GM08714 (cell line): ENCODE measurements around the gene ELMO1.

ENCODE experiments used
- H3K4me3 ChIP-seq: fragments of 200-500 bp; sonication (Bioruptor generic); 2 replicates; pipeline ENCODE4 v1.5.1; 2014; ENCODE audit warnings: mild to moderate bottlenecking, low read length, inconsistent platforms
- ZNF274 ChIP-seq: IDR thresholded peaks from 2 replicates; pipeline ENCODE4 v1.6.1; 2012; ENCODE audit warnings: mild to moderate bottlenecking, low read depth, low read length

The ELMO1 gene

DNA sequence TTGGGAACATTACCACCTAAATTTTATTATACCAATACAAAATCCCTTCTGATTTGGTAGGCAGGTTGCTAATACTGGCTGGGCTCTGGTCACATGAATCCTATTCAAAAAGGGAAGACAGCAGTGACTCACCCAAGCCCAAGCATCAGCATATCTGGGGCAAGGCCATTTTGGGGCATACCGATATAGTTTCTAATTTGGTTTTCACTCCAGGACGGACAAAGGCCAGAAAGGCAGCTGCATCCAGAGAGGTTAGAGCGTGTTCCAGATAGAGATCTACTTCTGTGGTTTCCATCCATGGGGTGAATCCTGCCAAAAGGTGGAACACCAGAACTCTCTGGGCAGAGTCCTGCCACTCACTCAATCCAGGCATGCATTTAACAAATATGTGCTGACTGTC, 335.8 kb downstream of the ELMO1 start:
- TF ChIP-seq ZNF274: no peak
- H3K4me3 ChIP-seq: no peak overlapping the region

DNA sequence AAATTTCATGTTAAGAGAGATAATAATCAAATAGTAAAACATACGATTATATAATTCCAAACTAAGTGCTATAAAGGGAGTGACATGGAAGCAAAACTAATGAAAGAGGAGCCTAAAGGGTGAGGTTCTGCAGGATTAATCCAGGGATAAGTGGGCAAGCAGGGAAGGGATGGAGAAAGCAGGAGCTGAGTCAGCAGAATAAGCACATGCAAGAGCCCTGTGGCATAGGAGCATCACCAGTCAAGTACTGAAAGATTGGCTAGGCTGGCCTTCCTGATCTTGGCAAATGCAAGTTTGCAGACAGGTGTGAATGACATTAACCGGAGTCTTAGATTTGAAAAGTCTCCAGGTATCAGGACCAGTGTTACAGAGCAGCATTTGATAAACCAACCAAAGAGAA, 336.4 kb downstream of the ELMO1 start:
- H3K4me3 ChIP-seq: no peak overlapping the region
- TF ChIP-seq ZNF274: no peak

DNA sequence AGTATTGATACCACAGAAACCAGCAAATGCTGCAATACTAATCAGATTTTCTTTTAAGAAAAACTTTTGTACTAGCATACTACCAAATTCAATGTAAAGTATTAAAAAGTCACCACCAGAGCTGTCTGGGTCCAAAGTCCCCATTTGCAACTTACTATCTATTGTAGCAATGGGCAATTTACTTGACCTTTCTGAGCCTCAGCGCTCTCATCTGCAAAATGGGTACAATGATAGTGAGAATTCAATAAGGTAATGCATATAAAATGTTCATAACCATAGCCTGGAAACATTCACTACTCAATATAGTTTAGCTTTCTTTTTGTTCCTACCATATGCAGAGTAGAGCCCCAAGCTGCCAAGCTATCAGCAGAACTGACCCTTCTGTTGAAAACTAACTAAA, 337.2 kb downstream of the ELMO1 start:
- H3K4me3 ChIP-seq: no peak overlapping the region
- no peak for TF ChIP-seq ZNF274

DNA sequence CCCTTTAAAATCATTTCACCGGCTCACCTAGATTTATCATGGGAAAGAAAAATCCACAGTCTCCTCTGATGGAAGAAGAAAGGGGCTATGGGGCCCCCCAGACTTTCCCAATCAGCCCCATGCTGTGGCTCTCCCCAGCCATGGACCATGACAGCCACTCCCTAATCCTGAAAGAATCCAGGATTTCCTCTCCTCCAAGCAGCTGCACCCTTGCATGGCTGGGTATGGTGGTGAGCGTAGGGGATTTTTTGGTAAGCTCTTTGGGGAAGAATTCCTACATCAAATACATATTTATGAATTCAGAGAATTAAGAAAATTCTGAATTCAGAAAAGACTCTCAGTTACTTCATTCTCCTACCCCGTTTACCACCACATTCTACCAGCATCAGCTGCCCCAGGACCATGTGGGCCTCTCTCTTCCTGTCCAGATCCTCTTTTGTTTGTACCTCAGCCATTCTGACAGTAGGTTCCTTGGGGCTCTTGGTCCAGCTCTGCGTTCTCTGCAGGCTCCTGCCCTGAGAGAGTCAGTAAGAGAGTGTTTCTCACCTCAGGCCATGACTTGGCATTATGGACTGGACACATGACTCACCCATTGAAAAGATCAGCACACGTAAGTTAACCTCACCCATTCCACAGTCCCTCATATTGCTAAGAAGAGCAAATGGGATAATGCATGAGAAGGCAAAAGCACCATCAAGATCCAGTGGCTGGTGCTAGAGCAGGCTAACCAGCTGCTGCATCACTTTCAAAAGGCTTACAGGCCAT, 337.8 kb downstream of the ELMO1 start:
- no peak overlapping the region for H3K4me3 ChIP-seq
- TF ChIP-seq ZNF274: no peak

DNA sequence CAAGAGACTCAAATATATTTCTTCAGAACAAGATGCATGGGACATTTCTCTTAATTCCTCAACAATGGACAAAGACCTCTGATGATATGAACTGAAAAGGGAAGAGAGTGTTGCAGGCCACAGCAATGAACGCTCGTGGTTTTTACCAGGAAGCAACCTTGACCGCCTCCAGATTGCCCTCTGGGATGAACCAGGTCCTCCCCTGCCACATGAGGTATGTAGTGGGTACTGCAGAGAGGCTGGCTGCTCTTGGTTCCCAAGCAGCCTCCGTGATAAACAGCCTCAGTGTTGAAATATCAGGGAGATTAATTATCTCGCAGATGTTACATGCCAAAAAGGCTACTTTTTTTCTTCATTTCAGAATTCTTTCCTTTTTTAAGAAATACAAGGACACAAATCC, 338.8 kb downstream of the ELMO1 start:
- H3K4me3 ChIP-seq: no peak overlapping the region
- no peak for TF ChIP-seq ZNF274

DNA sequence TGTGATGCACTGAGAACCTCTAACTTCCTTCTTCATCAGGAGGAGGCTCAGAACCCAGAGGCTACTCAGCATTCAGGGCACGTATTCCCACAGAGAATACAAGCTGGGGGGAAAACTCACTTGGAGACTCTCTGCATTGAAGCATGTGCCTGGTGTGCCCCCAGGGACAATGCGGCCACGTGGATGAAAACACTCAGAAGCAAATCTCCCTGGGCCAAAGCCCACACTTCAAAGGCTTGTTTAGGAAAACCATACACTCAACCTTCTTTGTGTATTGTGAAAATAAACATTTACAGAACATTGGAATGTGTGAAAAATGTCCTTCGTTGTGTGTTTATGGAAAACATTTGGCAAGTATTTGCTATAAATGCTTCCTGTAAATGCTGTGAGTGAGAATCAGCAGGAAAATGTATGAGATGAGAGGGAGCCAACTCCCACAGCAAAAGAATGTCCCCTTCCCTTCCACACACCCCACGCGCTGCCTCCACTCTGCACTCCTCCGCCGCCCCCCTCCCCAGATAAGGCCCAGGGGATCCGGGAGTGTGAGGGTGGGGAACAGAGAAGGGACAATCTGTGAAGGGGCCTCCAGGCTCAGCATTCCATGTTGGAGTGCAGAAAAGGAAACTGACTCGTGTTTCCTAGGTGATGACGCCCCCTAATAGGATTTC, 339.5 kb downstream of the ELMO1 start:
- H3K4me3 ChIP-seq: no peak overlapping the region
- TF ChIP-seq ZNF274: no peak

DNA sequence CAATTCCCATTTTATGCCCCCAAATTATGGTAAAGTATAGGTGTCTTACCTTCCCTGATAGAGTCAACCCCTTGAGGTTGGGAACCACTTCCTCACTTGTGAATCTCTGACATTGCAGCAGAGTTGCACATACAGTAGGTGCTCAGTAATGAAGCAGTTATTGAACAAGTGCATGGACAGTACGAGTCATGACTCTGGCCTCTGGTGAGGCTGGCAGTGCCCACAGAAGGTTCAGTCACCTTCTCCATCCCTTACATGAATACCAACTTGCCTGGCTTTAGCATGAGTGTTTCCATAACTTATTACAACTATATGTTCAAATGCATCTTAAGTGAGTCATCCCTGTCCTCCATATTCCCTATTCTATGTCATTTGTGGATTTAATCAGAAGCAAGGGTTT, 340.0 kb downstream of the ELMO1 start:
- no peak overlapping the region for H3K4me3 ChIP-seq
- no peak for TF ChIP-seq ZNF274

DNA sequence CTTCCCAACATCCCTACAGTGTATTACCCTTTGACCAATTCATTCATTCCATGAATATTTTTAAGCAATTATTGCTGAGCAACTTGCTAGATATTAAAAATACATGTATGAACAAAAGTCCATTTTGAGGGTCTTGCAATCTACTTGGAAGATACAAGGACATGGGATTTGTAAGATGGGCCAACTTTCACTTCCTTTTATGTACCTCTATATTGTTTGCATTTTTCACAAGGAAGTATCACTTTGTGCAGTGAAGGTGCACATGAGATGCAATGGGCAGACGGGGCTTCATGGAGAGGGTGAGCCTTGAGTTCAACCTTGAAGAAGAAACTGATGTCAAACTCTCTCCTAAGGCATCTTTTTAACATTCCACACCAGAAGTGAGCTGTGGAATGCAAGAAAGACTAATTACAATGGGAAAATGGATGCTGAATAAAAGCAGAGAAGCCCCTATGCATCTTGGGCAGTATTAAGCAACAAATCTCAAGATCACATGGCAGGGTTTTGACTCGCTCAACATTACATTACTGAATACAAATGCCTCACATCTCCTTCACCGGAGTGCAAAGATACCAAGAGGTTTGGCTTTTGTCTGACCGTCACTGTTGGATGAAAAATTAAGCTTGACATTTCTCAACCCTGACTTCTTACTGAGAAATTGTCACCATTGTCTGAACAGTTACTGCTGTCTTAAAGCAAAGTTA, 341.5 kb downstream of the ELMO1 start:
- TF ChIP-seq ZNF274: no peak
- H3K4me3 ChIP-seq: no peak overlapping the region

DNA sequence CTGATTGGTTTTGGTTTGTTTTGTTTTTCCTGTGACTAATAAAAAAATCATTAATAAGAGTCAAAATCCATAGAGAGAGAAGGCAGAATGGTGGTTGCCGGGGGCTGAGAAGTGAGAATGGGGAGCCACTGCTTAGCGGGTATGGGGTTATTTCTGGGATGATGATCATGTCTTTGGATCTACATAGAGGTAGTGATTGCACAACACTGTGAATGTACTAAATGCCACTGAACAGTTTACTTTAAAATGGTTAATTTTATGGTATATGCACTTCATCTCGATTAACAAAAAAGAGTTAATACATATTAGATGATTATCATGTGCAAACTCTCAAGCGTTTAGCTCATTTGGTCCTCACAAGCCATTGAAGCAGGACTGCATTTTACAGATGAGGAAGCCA, 342.9 kb downstream of the ELMO1 start:
- no peak overlapping the region for H3K4me3 ChIP-seq
- TF ChIP-seq ZNF274: no peak

DNA sequence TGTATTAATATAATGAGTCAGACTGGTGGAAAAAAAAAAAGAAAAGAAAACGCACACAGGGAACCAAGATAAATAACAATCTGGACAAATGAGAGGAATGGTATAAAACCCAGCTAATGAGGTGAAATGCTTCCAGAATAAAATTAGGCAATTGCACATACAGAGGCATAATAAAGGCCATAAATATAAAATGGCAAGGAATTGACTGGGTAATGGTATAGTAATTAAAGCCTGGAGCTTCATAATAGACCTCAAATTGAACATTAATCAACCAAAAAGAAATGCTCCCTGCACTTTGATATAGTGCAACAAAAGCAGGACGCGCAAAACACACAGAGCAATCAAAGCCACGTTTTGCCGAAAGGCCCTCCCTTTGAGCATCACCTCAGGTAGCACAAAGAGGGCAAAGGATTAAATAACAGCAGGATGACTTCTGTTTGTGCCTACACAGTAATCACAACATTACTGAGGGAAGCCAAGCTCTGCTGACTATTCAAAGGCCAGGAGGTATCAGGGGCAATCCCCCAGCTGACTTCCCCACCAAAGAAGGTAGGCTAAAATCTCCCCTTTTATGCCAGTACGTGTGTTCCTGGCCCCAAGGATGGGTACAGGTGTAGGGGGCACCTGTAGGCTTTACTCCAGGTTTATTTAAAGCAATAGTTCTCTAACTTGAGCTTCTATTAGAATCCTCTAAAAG, 343.7 kb downstream of the ELMO1 start:
- no peak overlapping the region for H3K4me3 ChIP-seq
- no peak for TF ChIP-seq ZNF274

DNA sequence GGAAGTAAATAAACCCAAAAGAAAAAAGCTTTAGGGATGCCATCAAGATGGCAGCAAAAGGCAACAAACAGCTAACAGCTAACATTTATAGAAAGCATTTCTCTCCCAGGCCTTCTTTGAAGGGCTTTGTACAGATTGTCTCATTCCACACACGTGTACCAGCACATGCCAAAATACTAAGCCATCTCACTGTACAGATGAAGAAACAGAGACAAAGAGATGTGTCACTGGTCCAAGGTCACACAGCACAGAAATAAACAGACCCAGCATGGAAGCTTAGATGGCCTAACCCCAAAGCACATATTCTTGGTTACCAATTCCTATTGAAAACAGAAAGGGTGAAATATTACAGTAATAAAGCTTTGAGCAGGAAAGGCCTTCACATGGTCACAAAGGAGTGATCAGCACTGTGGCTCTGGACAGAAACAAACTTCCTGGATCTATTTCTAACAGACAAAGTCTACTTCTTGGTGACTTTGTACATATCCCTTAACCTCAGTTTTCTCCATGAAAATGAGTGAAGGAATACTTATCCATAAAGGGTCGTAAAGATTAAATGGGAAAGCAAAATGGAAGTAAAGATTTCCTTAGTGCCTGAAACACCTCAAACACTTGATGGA, 346.0 kb downstream of the ELMO1 start:
- TF ChIP-seq ZNF274: no peak
- no peak overlapping the region for H3K4me3 ChIP-seq

DNA sequence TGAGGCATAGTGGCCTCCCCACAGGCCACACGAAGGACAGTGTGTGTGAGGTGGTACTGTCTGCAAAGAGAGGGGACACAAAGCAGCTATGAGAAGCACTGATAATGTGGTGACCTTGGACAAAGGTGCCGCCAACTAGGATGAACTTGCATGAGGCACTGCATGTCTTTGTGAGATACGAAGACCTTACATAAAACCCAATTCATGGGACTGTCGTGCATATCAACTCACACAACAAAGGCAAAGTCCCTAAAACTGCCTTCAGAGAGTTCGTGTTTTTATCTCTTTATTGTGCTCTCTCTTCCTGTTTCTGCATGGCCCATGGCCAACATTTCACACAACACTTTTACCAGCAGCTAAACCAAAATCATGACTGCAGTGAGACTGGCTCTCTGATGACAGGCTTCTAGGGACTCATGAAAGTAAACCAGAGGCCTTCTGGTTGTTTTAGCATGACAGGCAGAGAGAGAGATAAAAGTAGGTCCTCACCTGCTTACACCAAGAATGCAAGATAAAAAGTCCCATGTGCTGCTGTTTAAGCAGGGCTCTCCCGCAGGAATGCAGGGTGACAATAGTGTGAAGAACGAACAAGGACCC, 347.8 kb downstream of the ELMO1 start:
- H3K4me3 ChIP-seq: no peak overlapping the region
- TF ChIP-seq ZNF274: no peak

DNA sequence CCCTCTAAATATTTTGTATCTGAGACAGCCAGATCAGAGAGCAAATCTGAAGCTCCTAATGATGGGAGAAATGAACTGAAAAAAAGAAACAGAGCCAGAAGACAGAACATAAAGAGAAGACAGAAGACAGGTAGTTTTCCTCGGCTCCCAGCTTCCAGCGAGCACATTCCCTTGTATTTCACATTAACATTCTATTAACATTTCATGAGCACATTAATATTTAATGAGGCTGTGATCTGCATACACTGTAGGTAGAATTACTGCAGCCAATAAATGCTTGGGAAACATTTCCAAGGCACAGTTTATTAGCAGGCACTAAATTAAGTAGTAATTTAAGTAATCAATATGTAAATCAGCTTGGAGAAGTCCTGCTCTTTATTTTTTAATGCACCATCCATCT, 349.9 kb downstream of the ELMO1 start:
- H3K4me3 ChIP-seq: no peak overlapping the region
- no peak for TF ChIP-seq ZNF274

DNA sequence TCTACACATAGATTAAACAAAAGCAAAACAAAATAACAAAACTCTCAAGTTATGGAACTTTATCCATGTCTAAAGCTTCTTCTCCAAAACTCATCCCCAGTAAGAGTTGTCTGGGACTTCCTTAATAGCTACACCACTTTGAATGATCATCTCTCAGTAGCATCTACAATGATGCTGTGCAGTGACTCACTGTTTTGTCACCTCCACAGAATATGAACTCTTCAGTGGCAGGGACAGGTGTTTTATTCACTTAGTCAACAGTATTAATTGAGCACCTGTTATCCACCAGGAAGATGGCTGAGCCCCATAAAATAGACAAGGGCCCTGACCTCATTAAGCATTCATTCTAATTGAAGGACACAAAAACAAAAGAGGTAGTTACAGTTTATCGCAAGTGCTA, 350.7 kb downstream of the ELMO1 start:
- H3K4me3 ChIP-seq: no peak overlapping the region
- TF ChIP-seq ZNF274: no peak

DNA sequence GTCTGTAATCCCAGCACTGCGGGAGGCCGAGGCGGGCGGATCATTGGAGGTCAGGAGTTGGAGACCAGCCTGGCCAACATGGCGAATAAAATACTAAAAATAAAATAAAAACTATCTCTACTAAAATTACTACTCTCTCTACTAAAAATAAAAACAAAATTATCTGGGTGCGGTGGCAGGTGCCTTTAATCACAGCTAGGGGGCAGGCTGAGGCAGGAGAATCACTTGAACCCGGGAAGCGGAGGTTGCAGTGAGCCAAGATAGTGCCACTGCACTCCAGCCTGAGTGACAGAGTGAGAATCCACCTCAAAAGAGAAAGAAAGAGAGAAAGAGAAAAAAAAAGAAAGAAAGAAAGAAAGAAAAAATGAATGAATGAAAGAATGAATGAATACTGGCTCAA, 351.4 kb downstream of the ELMO1 start:
- H3K4me3 ChIP-seq: no peak overlapping the region
- no peak for TF ChIP-seq ZNF274
